ENCODE measurements around the gene TMEM164.
"Not testable (repeated sequence)": the region's sequence is repeated elsewhere in the genome, so short reads cannot be mapped to it uniquely, and the experiment has no call there.

The TMEM164 gene

GRCh38 chrX:110002300-110003166 is at the start of gene TMEM164:
Gene TMEM164, plus strand, starts transcription at chrX:110003114. Its CDS starts 661 bp downstream, at chrX:110003775.
- DNase-seq = peak; percentile 94

- no peak for DNase-seq
Observed at GRCh38 chrX:109954333-109954732, 48.6 kb upstream of the TMEM164 start.

GRCh38 chrX:109954955-109955354 is 48.0 kb upstream of the TMEM164 start:
- no peak for DNase-seq

- no peak for DNase-seq
Observed at GRCh38 chrX:109958266-109958665, 44.6 kb upstream of the TMEM164 start.

GRCh38 chrX:109959356-109959871 is 43.5 kb upstream of the TMEM164 start:
- peak; percentile 34 for DNase-seq

GRCh38 chrX:109964390-109964789 is 38.5 kb upstream of the TMEM164 start:
- no peak for DNase-seq

GRCh38 chrX:109966246-109966645 is 36.7 kb upstream of the TMEM164 start:
- no peak for DNase-seq

GRCh38 chrX:109967156-109967555 is 35.8 kb upstream of the TMEM164 start:
- DNase-seq = no peak

GRCh38 chrX:109970841-109971240 is 32.1 kb upstream of the TMEM164 start:
- not testable (repeated sequence) for DNase-seq

- DNase-seq = no peak
Observed at GRCh38 chrX:109974906-109975655, 27.8 kb upstream of the TMEM164 start.

GRCh38 chrX:109985210-109985609 is 17.7 kb upstream of the TMEM164 start:
- not testable (repeated sequence) for DNase-seq

- DNase-seq = no peak
Observed at GRCh38 chrX:109987884-109988283, 15.0 kb upstream of the TMEM164 start.

GRCh38 chrX:109990582-109991276 is 12.2 kb upstream of the TMEM164 start:
- no peak for DNase-seq

- no peak for DNase-seq
Observed at GRCh38 chrX:109992203-109992602, 10.7 kb upstream of the TMEM164 start.

GRCh38 chrX:109995155-109995554 is 7.8 kb upstream of the TMEM164 start:
- no peak for DNase-seq

GRCh38 chrX:109997786-109998452 is 5.0 kb upstream of the TMEM164 start:
- DNase-seq = no peak

- DNase-seq = no peak
Observed at GRCh38 chrX:110000000-110000399, 2.9 kb upstream of the TMEM164 start.

GRCh38 chrX:110000847-110001713 is 1.8 kb upstream of the TMEM164 start:
- no peak for DNase-seq

- DNase-seq = no peak
Observed at GRCh38 chrX:110001740-110002299, 1.1 kb upstream of the TMEM164 start.

- DNase-seq = no peak
Observed at GRCh38 chrX:110003167-110004156, 548 bp downstream of the TMEM164 start.
